NCI-H2107 treated with DMSO at 0.1 percent for 48 hours (cell line): ENCODE data around the gene ZNF668.
A peak's percentile ranks its signal among the peaks of the same experiment; 100 is the strongest.

Experiments used
- DNase-seq: peaks from one replicate; lab custom pipeline; 2025; ENCODE audit not compliant: unreplicated experiment; lab: John Stamatoyannopoulos, UW

The ZNF668 gene

GRCh38 chr16:31081428-31082351, 7.7 kb upstream of the ZNF668 start:
- no peak for DNase-seq

- DNase-seq = no peak
Measured at GRCh38 chr16:31080756-31081419, 6.8 kb upstream of the ZNF668 start.

GRCh38 chr16:31080035-31080629, 6.1 kb upstream of the ZNF668 start:
- DNase-seq = no peak

GRCh38 chr16:31079342-31079944, 5.4 kb upstream of the ZNF668 start:
- no peak for DNase-seq

GRCh38 chr16:31078597-31079341, 4.7 kb upstream of the ZNF668 start:
- DNase-seq = no peak

- no peak for DNase-seq
Measured at GRCh38 chr16:31077592-31078396, 3.8 kb upstream of the ZNF668 start.

GRCh38 chr16:31077024-31077423, 3.0 kb upstream of the ZNF668 start:
- DNase-seq = no peak

- no peak for DNase-seq
Measured at GRCh38 chr16:31076319-31076718, 2.3 kb upstream of the ZNF668 start.

GRCh38 chr16:31074814-31075183, 759 bp upstream of the ZNF668 start:
- no peak for DNase-seq

- peak; percentile 48 for DNase-seq
Measured at GRCh38 chr16:31073142-31073969, 684 bp downstream of the ZNF668 start.

- DNase-seq = no peak
Measured at GRCh38 chr16:31072540-31073141, 1.4 kb downstream of the ZNF668 start.

GRCh38 chr16:31071861-31072260, 2.2 kb downstream of the ZNF668 start:
- DNase-seq = peak; percentile 31

GRCh38 chr16:31067342-31067741, 6.7 kb downstream of the ZNF668 start:
- DNase-seq = no peak

- no peak for DNase-seq
Measured at GRCh38 chr16:31064882-31065461, 9.1 kb downstream of the ZNF668 start.

- no peak for DNase-seq
Measured at GRCh38 chr16:31063843-31064611, 10.0 kb downstream of the ZNF668 start.

- no peak for DNase-seq
Measured at GRCh38 chr16:31063495-31063842, 10.6 kb downstream of the ZNF668 start.

- no peak for DNase-seq
Measured at GRCh38 chr16:31061813-31062440, 12.1 kb downstream of the ZNF668 start.
